Superior temporal gyrus (tissue), 1 donor: Measurements from ENCODE around the gene TCEA2.

Source experiments
- DNase-seq: peaks from one replicate; pipeline ENCODE4 v3.0.0-alpha.2; 2016; ENCODE audit errors: extremely low spot score

TCEA2 gene

GRCh38 chr20:64049060-64049877 lies 13.7 kb upstream of the TCEA2 start, which contains the start of gene SOX18:
TSS of gene SOX18 (minus strand) at chr20:64049639. CDS start at chr20:64049516, 123 bp downstream.
- no peak for DNase-seq

- no peak for DNase-seq
Measured at GRCh38 chr20:64049878-64050260, 13.1 kb upstream of the TCEA2 start.

- no peak for DNase-seq
Measured at GRCh38 chr20:64050261-64051032, 12.6 kb upstream of the TCEA2 start.

GRCh38 chr20:64051033-64051452 lies 12.0 kb upstream of the TCEA2 start:
- no peak for DNase-seq

GRCh38 chr20:64051561-64052325 lies 11.3 kb upstream of the TCEA2 start:
- DNase-seq = no peak

GRCh38 chr20:64052326-64052722 lies 10.7 kb upstream of the TCEA2 start:
- no peak for DNase-seq

GRCh38 chr20:64052987-64053840 lies 9.8 kb upstream of the TCEA2 start:
- DNase-seq = no peak

- no peak for DNase-seq
Measured at GRCh38 chr20:64053841-64054661, 8.9 kb upstream of the TCEA2 start.

- no peak for DNase-seq
Measured at GRCh38 chr20:64055396-64055892, 7.6 kb upstream of the TCEA2 start.

- DNase-seq = no peak
Measured at GRCh38 chr20:64055893-64056638, 6.9 kb upstream of the TCEA2 start.

- DNase-seq = no peak
Measured at GRCh38 chr20:64056639-64056888, 6.4 kb upstream of the TCEA2 start.

- DNase-seq = no peak
Measured at GRCh38 chr20:64056889-64057627, 5.9 kb upstream of the TCEA2 start.

GRCh38 chr20:64057628-64058498 lies 5.1 kb upstream of the TCEA2 start:
- peak; percentile 43 for DNase-seq

- no peak for DNase-seq
Measured at GRCh38 chr20:64058536-64058935, 4.5 kb upstream of the TCEA2 start.

- no peak for DNase-seq
Measured at GRCh38 chr20:64062276-64062595, 762 bp upstream of the TCEA2 start.

- DNase-seq = no peak
Measured at GRCh38 chr20:64063389-64064144, 569 bp downstream of the TCEA2 start.

GRCh38 chr20:64064145-64064698 lies 1.2 kb downstream of the TCEA2 start:
- no peak for DNase-seq
